Measurements from ENCODE around the gene GTF3C4. TPM values are rescaled to one million over a fixed set of nuclear protein-coding genes. Genes with fewer than 3 reads are reported as not detected.

The GTF3C4 gene
- total RNA-seq, 1 donor from 2014 or later, result 21.2 TPM

GRCh38 chr9:132648685-132649084 lies 21.6 kb upstream of the GTF3C4 start:
- no peaks in the 10 kb centered on the region for H3K9me3 Mint-ChIP-seq (ENCODE audit: unreplicated experiment)
- H3K27ac Mint-ChIP-seq (ENCODE audit: unreplicated experiment), result no peak overlapping the region
- H3K36me3 Mint-ChIP-seq (ENCODE audit: unreplicated experiment), result peaks cover 43% of the 10 kb centered on the region
- H3K27me3 Mint-ChIP-seq (ENCODE audit: unreplicated experiment), result no peaks in the 10 kb centered on the region
- no peak for DNase-seq (ENCODE audit: extremely low spot score, unreplicated experiment)
- peaks cover 8% of the 10 kb centered on the region for H3K4me1 Mint-ChIP-seq (ENCODE audit: unreplicated experiment)
- H3K4me3 Mint-ChIP-seq (ENCODE audit: unreplicated experiment), result no peak overlapping the region
- no peak for TF ChIP-seq CTCF (IDR thresholded peaks at IDR 0.05)

- H3K36me3 Mint-ChIP-seq (ENCODE audit: unreplicated experiment), result peaks cover 36% of the 10 kb centered on the region
Measured at GRCh38 chr9:132651259-132651658, 19.0 kb upstream of the GTF3C4 start.

GRCh38 chr9:132656299-132656698 lies 14.0 kb upstream of the GTF3C4 start:
- no peak overlapping the region for H3K27ac Mint-ChIP-seq (ENCODE audit: unreplicated experiment)
- no peaks in the 10 kb centered on the region for H3K27me3 Mint-ChIP-seq (ENCODE audit: unreplicated experiment)
- no peaks in the 10 kb centered on the region for H3K9me3 Mint-ChIP-seq (ENCODE audit: unreplicated experiment)
- peaks cover 42% of the 10 kb centered on the region for H3K36me3 Mint-ChIP-seq (ENCODE audit: unreplicated experiment)
- no peak overlapping the region for H3K4me3 Mint-ChIP-seq (ENCODE audit: unreplicated experiment)
- no peak for TF ChIP-seq CTCF (IDR thresholded peaks at IDR 0.05)
- DNase-seq (ENCODE audit: extremely low spot score, unreplicated experiment), result no peak
- H3K4me1 Mint-ChIP-seq (ENCODE audit: unreplicated experiment), result no peaks in the 10 kb centered on the region

More at GRCh38 chr9:132651259-132651658, 19.0 kb upstream of the GTF3C4 start:
- no peaks in the 10 kb centered on the region for H3K9me3 Mint-ChIP-seq (ENCODE audit: unreplicated experiment)
- H3K27ac Mint-ChIP-seq (ENCODE audit: unreplicated experiment), result no peak overlapping the region
- peak; percentile 56 for TF ChIP-seq CTCF (IDR thresholded peaks at IDR 0.05)
- peaks cover 8% of the 10 kb centered on the region for H3K4me1 Mint-ChIP-seq (ENCODE audit: unreplicated experiment)
- no peak for DNase-seq (ENCODE audit: extremely low spot score, unreplicated experiment)
- no peak overlapping the region for H3K4me3 Mint-ChIP-seq (ENCODE audit: unreplicated experiment)
- H3K27me3 Mint-ChIP-seq (ENCODE audit: unreplicated experiment), result no peaks in the 10 kb centered on the region

- TF ChIP-seq CTCF (IDR thresholded peaks at IDR 0.05), result no peak
- no peak for DNase-seq (ENCODE audit: extremely low spot score, unreplicated experiment)
- H3K36me3 Mint-ChIP-seq (ENCODE audit: unreplicated experiment), result peaks cover 21% of the 10 kb centered on the region
- no peaks in the 10 kb centered on the region for H3K9me3 Mint-ChIP-seq (ENCODE audit: unreplicated experiment)
- H3K4me1 Mint-ChIP-seq (ENCODE audit: unreplicated experiment), result peaks cover under 1% of the 10 kb centered on the region
- H3K27me3 Mint-ChIP-seq (ENCODE audit: unreplicated experiment), result no peaks in the 10 kb centered on the region
- no peak overlapping the region for H3K27ac Mint-ChIP-seq (ENCODE audit: unreplicated experiment)
- no peak overlapping the region for H3K4me3 Mint-ChIP-seq (ENCODE audit: unreplicated experiment)
Measured at GRCh38 chr9:132662152-132662945, 7.9 kb upstream of the GTF3C4 start.

GRCh38 chr9:132663117-132663516 lies 7.1 kb upstream of the GTF3C4 start:
- Mint-ChIP-seq H3K27ac (ENCODE audit: unreplicated experiment) (no peak overlapping the region), H3K4me3 (ENCODE audit: unreplicated experiment) (no peak overlapping the region)
- DNase-seq (ENCODE audit: extremely low spot score, unreplicated experiment), result no peak

More at GRCh38 chr9:132663117-132663516, 7.1 kb upstream of the GTF3C4 start:
- H3K36me3 Mint-ChIP-seq (ENCODE audit: unreplicated experiment), result peaks cover 21% of the 10 kb centered on the region
- TF ChIP-seq CTCF (IDR thresholded peaks at IDR 0.05), result no peak
- no peaks in the 10 kb centered on the region for H3K27me3 Mint-ChIP-seq (ENCODE audit: unreplicated experiment)
- H3K9me3 Mint-ChIP-seq (ENCODE audit: unreplicated experiment), result no peaks in the 10 kb centered on the region
- peaks cover 7% of the 10 kb centered on the region for H3K4me1 Mint-ChIP-seq (ENCODE audit: unreplicated experiment)
